OCI-LY3 (cell line): ENCODE measurements around the gene UBE2QL1.

Experiments used
- H2AFZ ChIP-seq: fragments of 200-600, 300-600 bp; shearing (Covaris generic); 2 replicates; pipeline ENCODE4 v1.6.0; 2014; ENCODE audit warnings: antibody characterized with exemption, low read depth, low read length
- H3K27ac ChIP-seq: fragments of 200-600, 300-600 bp; sonication (generic); 2 replicates; pipeline ENCODE4 v1.5.1; 2014; ENCODE audit warnings: mild to moderate bottlenecking, low read length, moderate library complexity, mixed read lengths
- H3K27me3 ChIP-seq: fragments of 200-600, 300-600 bp; sonication (generic); 2 replicates; pipeline ENCODE4 v1.6.1; 2014; ENCODE audit warnings: low read depth, low read length, mixed read lengths
- H3K36me3 ChIP-seq: fragments of 200-600, 300-600 bp; sonication (generic); replicated peaks from 2 replicates; pipeline ENCODE3; 2014; ENCODE audit warnings: low read depth, low read length, mixed read lengths
- H3K4me1 ChIP-seq: fragments of 300-600, 200-600 bp; sonication (generic); 2 replicates; pipeline ENCODE4 v1.6.1; 2014; ENCODE audit warnings: low read length, mixed read lengths
- H3K4me2 ChIP-seq: fragments of 200-600, 300-600 bp; sonication (generic); 2 replicates; pipeline ENCODE4 v1.6.1; 2014; ENCODE audit warnings: low read length, mixed read lengths
- H3K4me3 ChIP-seq: fragments of 300-600, 200-600 bp; sonication (generic); 2 replicates; pipeline ENCODE4 v1.5.1; 2014; ENCODE audit warnings: antibody characterized with exemption, mild to moderate bottlenecking, low read length, moderate library complexity
- H3K79me2 ChIP-seq: fragments of 300-600, 200-600 bp; shearing (Covaris generic); 2 replicates; pipeline ENCODE4 v1.6.1; 2014; ENCODE audit warnings: mild to moderate bottlenecking, low read length, mixed read lengths
- H3K9ac ChIP-seq: fragments of 300-600, 200-600 bp; shearing (Covaris generic); 2 replicates; pipeline ENCODE4 v1.6.0; 2014; ENCODE audit warnings: mild to moderate bottlenecking, low read length, moderate library complexity
- H3K9me3 ChIP-seq: fragments of 200-600, 300-600 bp; shearing (Covaris generic); 2 replicates; pipeline ENCODE4 v1.6.1; 2014; ENCODE audit warnings: low read length, mixed read lengths; ENCODE audit not compliant: insufficient read depth
- H4K20me1 ChIP-seq: fragments of 200-600, 300-600 bp; sonication (generic); 2 replicates; pipeline ENCODE4 v1.6.1; 2016; ENCODE audit warnings: low read length, mixed read lengths; ENCODE audit not compliant: insufficient read depth
- CTCF ChIP-seq: fragments of 200-600, 300-600 bp; sonication (generic); IDR thresholded peaks from 2 replicates; pipeline ENCODE4 v1.5.1; 2014; ENCODE audit warnings: antibody characterized with exemption, low read length, low read depth
- EZH2phosphoT487 ChIP-seq: fragments of 200-600 bp; shearing (Covaris generic); IDR thresholded peaks from 2 replicates; pipeline ENCODE4 v1.6.1; 2018; ENCODE audit warnings: antibody characterized with exemption, mixed run types, low read depth

Gene UBE2QL1

GRCh38 chr5:6408260-6408596 lies 40.4 kb upstream of the UBE2QL1 start:
- Histone ChIP-seq H3K27me3 (peaks cover 10% of the 10 kb centered on the region), H2AFZ (no peak overlapping the region), H3K4me1 (peaks cover 14% of the 10 kb centered on the region), H3K79me2 (no peaks in the 10 kb centered on the region), H3K9me3 (no peaks in the 10 kb centered on the region), H3K27ac (no peak overlapping the region), H3K36me3 (no peaks in the 10 kb centered on the region), H3K4me3 (no peak overlapping the region), H3K4me2 (no peak overlapping the region), H4K20me1 (no peaks in the 10 kb centered on the region), H3K9ac (no peak overlapping the region)
- no peak for TF ChIP-seq CTCF
- no peak for TF ChIP-seq EZH2phosphoT487

- Histone ChIP-seq H3K4me1 (peaks cover 8% of the 10 kb centered on the region), H2AFZ (no peak overlapping the region), H3K79me2 (no peaks in the 10 kb centered on the region), H3K27me3 (peaks cover 10% of the 10 kb centered on the region), H3K36me3 (no peaks in the 10 kb centered on the region), H3K27ac (no peak overlapping the region), H3K9ac (no peak overlapping the region), H3K4me2 (no peak overlapping the region), H4K20me1 (no peaks in the 10 kb centered on the region), H3K4me3 (no peak overlapping the region), H3K9me3 (no peaks in the 10 kb centered on the region)
- TF ChIP-seq EZH2phosphoT487 (no peak), CTCF (no peak)
Observed at GRCh38 chr5:6408627-6409446, 39.8 kb upstream of the UBE2QL1 start.

- H3K9me3 ChIP-seq, result no peaks in the 10 kb centered on the region
- TF ChIP-seq EZH2phosphoT487 (no peak), CTCF (no peak)
- H4K20me1 ChIP-seq, result no peaks in the 10 kb centered on the region
- no peaks in the 10 kb centered on the region for H3K4me1 ChIP-seq
- no peak overlapping the region for H3K4me3 ChIP-seq
- no peak overlapping the region for H2AFZ ChIP-seq
- no peak overlapping the region for H3K9ac ChIP-seq
- H3K27ac ChIP-seq, result no peak overlapping the region
- H3K36me3 ChIP-seq, result no peaks in the 10 kb centered on the region
- H3K79me2 ChIP-seq, result no peaks in the 10 kb centered on the region
- H3K27me3 ChIP-seq, result peaks cover 10% of the 10 kb centered on the region
- no peak overlapping the region for H3K4me2 ChIP-seq
Observed at GRCh38 chr5:6410421-6410820, 38.2 kb upstream of the UBE2QL1 start.

- H3K27me3 ChIP-seq, result peaks cover 10% of the 10 kb centered on the region
- no peaks in the 10 kb centered on the region for H4K20me1 ChIP-seq
- no peak overlapping the region for H3K9ac ChIP-seq
- H3K4me3 ChIP-seq, result no peak overlapping the region
- H3K79me2 ChIP-seq, result no peaks in the 10 kb centered on the region
- H3K4me1 ChIP-seq, result no peaks in the 10 kb centered on the region
- H2AFZ ChIP-seq, result no peak overlapping the region
- no peak overlapping the region for H3K4me2 ChIP-seq
- no peaks in the 10 kb centered on the region for H3K9me3 ChIP-seq
- H3K36me3 ChIP-seq, result no peaks in the 10 kb centered on the region
- TF ChIP-seq CTCF (no peak), EZH2phosphoT487 (no peak)
- no peak overlapping the region for H3K27ac ChIP-seq
Observed at GRCh38 chr5:6411141-6411540, 37.5 kb upstream of the UBE2QL1 start.
